Right lobe of liver (tissue), 6 donors: ENCODE data around the gene CTXN1. TPM values are rescaled to one million over a fixed set of nuclear protein-coding genes. Genes with fewer than 3 reads are reported as not detected.
"Not testable (repeated sequence)": the region's sequence is repeated elsewhere in the genome, so short reads cannot be mapped to it uniquely, and the experiment has no call there.

Experiments
- ATAC-seq, 4 donors: fragments of 200-7000 bp; cut with Tn5 transposase; one replicate each; pipeline ENCODE4 v1.9.1; 2020; ENCODE audit warnings: mild to moderate bottlenecking in 4 of 4, moderate library complexity in 4 of 4
- DNase-seq, 3 donors: peaks; one replicate each; pipeline ENCODE4 v3.0.0-alpha.2; 2020
- H3K27ac ChIP-seq, 3 donors: fragments of 200-600 bp; one replicate each; pipeline ENCODE4 v1.8.0; 2022
- H3K27me3 ChIP-seq, 2 donors: fragments of 200-600 bp; one replicate each; pipeline ENCODE4 v1.8.0; 2022
- H3K36me3 ChIP-seq, 4 donors: fragments of 200-600 bp; sonication (generic) in 1 of 4; one replicate each; pipeline versions ENCODE4 v1.5.1 to v1.8.0; 2017 to 2022; ENCODE audit warnings: control low read depth in 1 of 4
- H3K4me1 ChIP-seq, 4 donors: fragments of 200-600 bp; sonication (generic) in 1 of 4; one replicate each; pipeline versions ENCODE4 v1.5.1 to v1.8.0; 2017 to 2022; ENCODE audit warnings: control low read depth in 1 of 4
- H3K4me3 ChIP-seq, 3 donors: fragments of 200-600 bp; one replicate each; pipeline ENCODE4 v1.8.0; 2022
- H3K9me3 ChIP-seq, 4 donors: fragments of 200-600 bp; sonication (generic) in 1 of 4; one replicate each; pipeline versions ENCODE4 v1.5.1 to v1.8.0; 2017 to 2022; ENCODE audit warnings: control low read depth in 1 of 4
- POLR2A ChIP-seq: fragments of 450-650 bp; IDR thresholded peaks from one replicate; pipeline ENCODE4 v1.6.1; 2017; ENCODE audit warnings: antibody characterized with exemption, mild to moderate bottlenecking
- WGBS: methylation state at CpG from one replicate; pipeline ENCODE4 v1.1.6; 2018; ENCODE audit warnings: low coverage, low lambda C conversion rate; ENCODE audit not compliant: insufficient coverage; ENCODE audit errors: missing lambda C conversion rate; 5-methylcytosine and 5-hydroxymethylcytosine counted together
- intact Hi-C, 2 donors: fragments of 100-400 bp; cut with DNase I; formaldehyde crosslinking; loops; one replicate each; pipeline versions ENCODE4 v1.11.2 to v1.14.1; 2022
- total RNA-seq, 6 experiments: library from RNA; depleted of rRNA in 2 of 6; stranded (reverse); fragments of >200 nt in 2 of 6; fragmentation: NEBNext Ultra II Directional in 3 of 6; extraction: Animal tissue kit (Norgen Biotek cat#: 25700) in 3 of 6; gene quantifications; one replicate each; pipeline versions ENCODE4 v1.1.0 to v1.2.4, GENCODE V29; 2016 to 2023
- TF ChIP-seq, protein P1 (sequence below), 4 donors: fragments of 200-600 bp in 3 of 4; fragments of 450-650 bp in 1 of 4; IDR thresholded peaks; one replicate each; pipeline versions ENCODE4 v1.5.1 to v1.8.0; 2016 to 2022; ENCODE audit warnings: antibody characterized with exemption in 4 of 4, mild to moderate bottlenecking in 2 of 4
- donor health status: DM: no; HTN: yes; CAD: no.
- donor health status: DM: no; HTN: no; CAD: no.
- donor health status: DM: no; HTN: no; CAD: no.
- donor health status: DM: no; HTN: yes; CAD: no.
- donor health status: DM: no; HTN: yes; CAD: no.

Gene CTXN1
- total RNA-seq, 6 experiments from 2014 or later = 0.18 to 0.49 TPM; not detected in 4

DNA sequence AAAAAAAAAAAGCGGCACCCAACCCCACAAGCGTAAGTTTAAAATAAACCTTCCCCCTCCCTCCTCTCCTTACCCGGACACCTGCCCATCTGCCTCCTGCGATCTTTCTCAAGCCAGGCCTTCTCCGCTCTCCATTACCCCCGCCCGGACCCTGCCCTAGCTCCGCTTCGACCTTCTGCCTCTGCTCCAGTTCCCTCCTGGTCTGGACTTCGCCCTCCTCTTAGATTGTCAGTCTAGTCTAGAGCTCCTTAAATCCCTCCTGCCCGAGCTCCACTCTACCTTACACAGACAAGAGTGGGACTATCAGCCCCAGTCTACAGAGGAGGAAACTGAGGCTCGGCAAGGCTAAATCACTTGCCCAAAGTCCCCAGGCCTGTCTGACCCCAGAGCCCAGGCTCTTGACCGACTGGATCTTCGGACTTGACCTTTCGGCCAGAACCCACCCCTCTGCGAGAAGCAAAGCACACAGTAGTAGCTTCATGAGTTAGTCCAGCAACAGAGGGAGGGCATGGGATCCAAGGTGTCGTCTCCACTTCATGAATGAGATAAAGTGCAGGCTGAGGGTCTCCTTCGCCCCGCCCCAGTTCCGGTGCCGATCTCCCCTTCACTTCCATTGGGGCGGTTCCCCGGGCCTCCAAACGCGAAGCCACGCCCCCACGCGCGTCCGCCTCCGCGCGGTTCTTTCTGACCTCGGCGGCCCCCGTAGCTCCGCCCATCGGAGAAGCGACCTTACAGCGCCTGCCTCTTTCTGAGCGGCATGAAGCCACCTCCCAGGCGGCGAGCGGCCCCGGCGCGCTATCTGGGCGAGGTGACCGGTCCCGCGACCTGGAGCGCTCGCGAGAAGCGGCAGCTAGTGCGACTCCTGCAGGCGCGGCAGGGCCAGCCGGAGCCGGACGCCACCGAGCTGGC is 6.1 kb downstream of the CTXN1 start, which contains the start of gene SNAPC2:
SNAPC2 (plus strand) TSS at position 729 of the 909 bp plus-strand sequence; CDS start at position 758, 29 bp downstream.
- Histone ChIP-seq H3K27ac (peak within 1 kb of the TSS; percentile 66 to 81 (median 72)), H3K4me3 (peak within 1 kb of the TSS; percentile 83 to 95 (median 85)), H3K4me1 (peaks cover 0 to 41% (median 15%) of the 10 kb centered on the region in 4 donors), H3K27me3 (no peaks in the 10 kb centered on the region), H3K9me3 (no peaks in the 10 kb centered on the region), H3K36me3 (peaks cover 0 to 8% (median 0%) of the 10 kb centered on the region in 4 donors)
- intact Hi-C loops = no loop called here
- ATAC-seq (peak; percentile 49 to 62 (median 62)), DNase-seq (peak; percentile 97 to 98 (median 97))
- WGBS = 12% methylated on average over 22 of the region's 62 CpGs
- TF ChIP-seq POLR2A = peak; percentile 50
- TF ChIP-seq, protein P1, sequence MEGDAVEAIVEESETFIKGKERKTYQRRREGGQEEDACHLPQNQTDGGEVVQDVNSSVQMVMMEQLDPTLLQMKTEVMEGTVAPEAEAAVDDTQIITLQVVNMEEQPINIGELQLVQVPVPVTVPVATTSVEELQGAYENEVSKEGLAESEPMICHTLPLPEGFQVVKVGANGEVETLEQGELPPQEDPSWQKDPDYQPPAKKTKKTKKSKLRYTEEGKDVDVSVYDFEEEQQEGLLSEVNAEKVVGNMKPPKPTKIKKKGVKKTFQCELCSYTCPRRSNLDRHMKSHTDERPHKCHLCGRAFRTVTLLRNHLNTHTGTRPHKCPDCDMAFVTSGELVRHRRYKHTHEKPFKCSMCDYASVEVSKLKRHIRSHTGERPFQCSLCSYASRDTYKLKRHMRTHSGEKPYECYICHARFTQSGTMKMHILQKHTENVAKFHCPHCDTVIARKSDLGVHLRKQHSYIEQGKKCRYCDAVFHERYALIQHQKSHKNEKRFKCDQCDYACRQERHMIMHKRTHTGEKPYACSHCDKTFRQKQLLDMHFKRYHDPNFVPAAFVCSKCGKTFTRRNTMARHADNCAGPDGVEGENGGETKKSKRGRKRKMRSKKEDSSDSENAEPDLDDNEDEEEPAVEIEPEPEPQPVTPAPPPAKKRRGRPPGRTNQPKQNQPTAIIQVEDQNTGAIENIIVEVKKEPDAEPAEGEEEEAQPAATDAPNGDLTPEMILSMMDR (IDR thresholded peaks at IDR 0.05) = no peak

DNA sequence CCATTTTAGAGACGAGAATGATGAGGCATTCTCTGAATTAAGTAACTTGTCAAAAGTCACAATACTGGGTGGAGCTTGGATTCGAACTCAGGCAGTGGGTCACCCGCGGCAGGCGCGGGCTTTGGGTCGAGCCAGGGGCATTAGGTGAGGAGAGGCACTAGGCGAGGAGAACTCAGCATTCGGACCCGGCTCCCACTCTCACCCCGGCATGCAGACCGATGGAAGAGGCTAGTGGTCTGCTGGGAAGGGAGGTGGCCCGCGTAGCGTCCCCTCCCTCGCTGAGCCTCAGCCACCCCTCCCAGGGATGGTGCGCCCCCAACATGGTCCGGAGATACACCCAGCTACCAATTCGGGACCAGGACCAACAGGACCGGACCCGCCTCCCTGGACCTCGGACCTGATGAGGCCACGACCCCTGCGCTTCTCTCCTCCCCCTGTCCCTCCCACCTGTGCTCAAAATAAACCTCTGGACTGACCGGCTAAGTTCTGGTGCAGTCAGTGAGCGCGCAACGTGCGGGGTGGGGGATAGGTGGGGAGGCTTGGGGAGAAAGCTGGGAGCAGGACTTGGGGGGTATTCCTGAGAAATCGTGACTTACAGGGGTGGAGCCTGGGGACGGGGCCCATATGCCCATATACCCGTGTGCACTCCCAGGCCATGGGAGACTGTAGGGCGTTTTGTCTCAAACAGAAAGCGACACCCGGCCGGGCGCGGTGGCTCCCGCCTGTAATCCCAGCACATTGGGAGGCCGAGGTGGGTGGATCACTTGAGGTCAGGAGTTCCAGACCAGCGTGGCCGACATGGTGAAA is 7.1 kb downstream of the CTXN1 start:
- Histone ChIP-seq H3K4me3 (peak overlapping the region; percentile 83 to 95 (median 85)), H3K4me1 (peaks cover 0 to 41% (median 15%) of the 10 kb centered on the region in 4 donors), H3K27me3 (no peaks in the 10 kb centered on the region), H3K9me3 (no peaks in the 10 kb centered on the region), H3K36me3 (peaks cover 0 to 8% (median 0%) of the 10 kb centered on the region in 4 donors), H3K27ac (peak overlapping the region in 2 of 3 donors; percentile 66 to 81)
- DNase-seq = peak; percentile 76 to 95 (median 91)
- TF ChIP-seq, protein P1 (IDR thresholded peaks at IDR 0.05) = no peak
- peak; percentile 63 for TF ChIP-seq POLR2A
- ATAC-seq = peak; percentile 14 to 48 (median 41)
- intact Hi-C loops = no loop called here
- 20% methylated on average over 5 of the region's 42 CpGs for WGBS

DNA sequence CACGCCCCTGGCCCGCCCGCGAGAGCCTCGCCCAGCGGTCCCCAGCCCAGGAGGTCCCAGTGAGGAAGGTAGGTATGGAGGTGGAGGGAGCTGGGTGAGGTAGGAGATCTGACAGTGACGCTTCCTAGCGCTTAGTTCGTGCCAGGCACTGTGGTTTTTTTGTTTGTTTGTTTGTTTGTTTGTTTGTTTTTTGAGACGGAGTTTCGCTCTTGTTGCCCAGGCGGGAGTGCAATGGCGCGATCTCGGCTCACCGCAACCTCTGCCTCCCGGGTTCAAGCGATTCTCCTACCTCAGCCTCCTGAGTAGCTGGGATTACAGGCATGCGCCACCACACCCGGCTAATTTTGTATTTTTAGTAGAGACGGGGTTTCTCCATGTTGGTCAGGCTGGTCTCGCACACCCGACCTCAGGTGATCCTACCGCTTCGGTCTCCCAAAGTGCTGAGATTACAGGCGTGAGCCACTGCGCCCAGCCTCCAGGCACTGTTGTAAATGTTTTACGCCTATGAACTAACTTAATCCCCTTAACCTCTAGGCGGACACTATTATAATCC is 7.8 kb downstream of the CTXN1 start:
- 11% methylated on average over 25 of the region's 29 CpGs for WGBS
- Histone ChIP-seq H3K4me3 (peak overlapping the region; percentile 83 to 95 (median 85)), H3K27ac (peak overlapping the region in 2 of 3 donors; percentile 36 to 81), H3K4me1 (peaks cover 0 to 41% (median 15%) of the 10 kb centered on the region in 4 donors)
- ATAC-seq, H3K27me3 ChIP-seq, intact Hi-C loops, H3K9me3 ChIP-seq, H3K36me3 ChIP-seq, DNase-seq: not testable (repeated sequence)

DNA sequence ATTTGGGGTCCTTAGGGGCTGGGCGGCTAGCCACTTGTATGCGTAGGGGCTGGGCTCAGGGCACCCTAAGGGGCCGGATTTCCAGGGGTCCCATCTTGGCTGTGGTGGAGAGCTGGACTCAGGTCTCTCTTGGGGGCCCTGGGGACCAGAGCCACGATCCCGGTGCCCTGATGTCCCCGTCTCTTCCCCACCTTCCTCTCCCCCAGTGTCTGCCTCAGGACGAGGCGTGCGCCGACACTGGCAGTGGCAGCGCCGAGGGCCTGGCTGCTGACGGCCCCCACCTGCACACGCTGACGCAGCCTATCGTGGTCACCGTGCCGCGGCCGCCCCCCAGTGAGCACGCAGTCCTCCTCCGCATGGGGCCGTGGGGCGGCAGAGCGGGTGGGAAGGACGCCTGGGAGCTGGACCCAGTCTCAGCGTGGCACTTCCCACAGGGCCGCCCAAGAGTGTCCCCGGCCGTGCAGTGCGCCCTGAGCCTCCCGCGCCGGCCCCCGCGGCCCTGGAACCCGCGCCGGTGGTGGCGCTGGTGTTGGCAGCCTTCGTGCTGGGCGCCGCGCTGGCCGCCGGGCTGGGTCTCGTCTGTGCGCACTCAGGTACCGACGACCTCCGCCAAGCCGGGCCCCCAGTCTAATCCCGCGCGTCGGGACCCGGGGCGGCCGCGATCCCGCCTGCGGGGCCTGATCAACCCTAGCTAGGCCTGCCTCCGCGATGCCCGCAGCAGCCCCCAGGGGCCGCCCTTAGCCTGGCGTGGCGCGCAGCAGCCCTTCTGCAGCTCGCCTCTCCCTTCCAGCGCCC is 8.5 kb downstream of the CTXN1 start:
- H3K27ac ChIP-seq = peak overlapping the region in 1 of 3 donors; percentile 81
- 0% methylated on average over 9 of the region's 71 CpGs for WGBS
- H3K27me3 ChIP-seq = no peaks in the 10 kb centered on the region
- peak overlapping the region; percentile 9 to 95 (median 23) for H3K4me3 ChIP-seq
- no peaks in the 10 kb centered on the region for H3K9me3 ChIP-seq
- intact Hi-C loops = no loop called here
- peaks cover 0 to 6% (median 0%) of the 10 kb centered on the region in 4 donors for H3K36me3 ChIP-seq
- DNase-seq = peak; percentile 65 to 71 (median 69)
- peak in 1 of 4 donors; percentile 1 for ATAC-seq
- H3K4me1 ChIP-seq = peaks cover 0 to 41% (median 15%) of the 10 kb centered on the region in 4 donors
- TF ChIP-seq POLR2A = no peak
- TF ChIP-seq, protein P1 (IDR thresholded peaks at IDR 0.05) = peak; percentile 45 to 59 (median 53)
